ENCODE measurements around the gene XIRP2. TPM values are rescaled to one million over a fixed set of nuclear protein-coding genes. Genes with fewer than 3 reads are reported as not detected.
"Not testable (repeated sequence)": the region's sequence is repeated elsewhere in the genome, so short reads cannot be mapped to it uniquely, and the experiment has no call there.

Gene XIRP2
- total RNA-seq, 1 donor from 2014 or later, result 0.29 TPM

GRCh38 chr2:167100506-167100905 lies 212.2 kb downstream of the XIRP2 start:
- Histone ChIP-seq H3K27me3 (ENCODE audit: control insufficient read depth, insufficient read depth, low read length) (no peaks in the 10 kb centered on the region), H3K36me3 (ENCODE audit: control insufficient read depth, insufficient read depth, low read length) (no peaks in the 10 kb centered on the region), H3K4me3 (ENCODE audit: low read depth, low read length) (no peak overlapping the region)
- DNase-seq (ENCODE audit: low read depth), result no peak
- no peak for TF ChIP-seq CTCF (IDR thresholded peaks at IDR 0.05; ENCODE audit: insufficient read depth, low read length, poor library complexity, severe bottlenecking)

GRCh38 chr2:167103028-167103756 lies 214.9 kb downstream of the XIRP2 start:
- no peak for DNase-seq (ENCODE audit: low read depth)
- no peak for TF ChIP-seq CTCF (IDR thresholded peaks at IDR 0.05; ENCODE audit: insufficient read depth, low read length, poor library complexity, severe bottlenecking)
- no peak overlapping the region for H3K4me3 ChIP-seq (ENCODE audit: low read depth, low read length)
- no peaks in the 10 kb centered on the region for H3K36me3 ChIP-seq (ENCODE audit: control insufficient read depth, insufficient read depth, low read length)
- H3K27me3 ChIP-seq (ENCODE audit: control insufficient read depth, insufficient read depth, low read length), result no peaks in the 10 kb centered on the region

DNA sequence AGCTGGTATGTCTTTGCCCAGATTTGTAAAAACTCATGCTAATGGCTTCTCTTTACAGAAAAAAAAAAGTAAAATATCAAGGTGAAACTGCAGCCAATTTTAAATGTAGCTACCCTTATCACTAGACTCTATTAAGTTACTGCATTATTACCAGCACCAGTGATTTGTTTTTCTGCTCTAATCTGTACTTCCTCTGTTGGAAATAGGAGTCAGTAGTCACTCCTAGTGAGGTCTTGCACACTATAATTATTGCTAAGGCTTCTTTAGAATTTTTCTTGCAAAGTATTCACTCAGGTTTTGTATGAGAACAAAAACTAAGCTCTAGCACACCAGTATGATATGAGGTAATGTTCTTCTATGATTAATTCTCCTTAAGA lies 215.5 kb downstream of the XIRP2 start:
- Histone ChIP-seq H3K27me3 (ENCODE audit: control insufficient read depth, insufficient read depth, low read length) (no peaks in the 10 kb centered on the region), H3K4me3 (ENCODE audit: low read depth, low read length) (no peak overlapping the region), H3K36me3 (ENCODE audit: control insufficient read depth, insufficient read depth, low read length) (no peaks in the 10 kb centered on the region)
- no peak for TF ChIP-seq CTCF (IDR thresholded peaks at IDR 0.05; ENCODE audit: insufficient read depth, low read length, poor library complexity, severe bottlenecking)
- no peak for DNase-seq (ENCODE audit: low read depth)

- DNase-seq (ENCODE audit: low read depth), result no peak
- no peaks in the 10 kb centered on the region for H3K27me3 ChIP-seq (ENCODE audit: control insufficient read depth, insufficient read depth, low read length)
- H3K4me3 ChIP-seq (ENCODE audit: low read depth, low read length), result no peak overlapping the region
- TF ChIP-seq CTCF (IDR thresholded peaks at IDR 0.05; ENCODE audit: insufficient read depth, low read length, poor library complexity, severe bottlenecking), result no peak
- no peaks in the 10 kb centered on the region for H3K36me3 ChIP-seq (ENCODE audit: control insufficient read depth, insufficient read depth, low read length)
Measured at GRCh38 chr2:167104691-167105090, 216.4 kb downstream of the XIRP2 start.

GRCh38 chr2:167109682-167110081 lies 221.4 kb downstream of the XIRP2 start:
- H3K36me3 ChIP-seq (ENCODE audit: control insufficient read depth, insufficient read depth, low read length); DNase-seq (ENCODE audit: low read depth); H3K4me3 ChIP-seq (ENCODE audit: low read depth, low read length); H3K27me3 ChIP-seq (ENCODE audit: control insufficient read depth, insufficient read depth, low read length): not testable (repeated sequence)

DNA sequence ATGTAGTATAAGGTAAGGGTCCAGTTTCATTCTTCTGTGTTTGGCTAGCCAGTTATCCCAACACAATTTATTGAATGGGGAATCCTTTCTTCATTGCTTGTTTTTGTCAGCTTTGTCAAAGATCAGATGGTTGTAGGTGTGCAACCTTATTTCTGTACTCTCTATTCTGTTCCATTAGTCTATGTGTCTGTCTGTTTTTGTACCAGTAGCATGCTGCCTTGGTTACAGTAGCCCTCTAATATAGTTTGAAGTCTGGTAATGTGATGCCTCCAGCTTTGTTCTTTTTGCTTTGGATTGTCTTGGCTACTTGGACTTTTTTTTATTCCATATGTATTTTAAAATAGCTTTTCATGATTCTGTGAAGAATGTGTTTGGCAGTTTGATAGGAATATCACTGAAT lies 222.1 kb downstream of the XIRP2 start:
- DNase-seq (ENCODE audit: low read depth), result no peak
- H3K36me3 ChIP-seq (ENCODE audit: control insufficient read depth, insufficient read depth, low read length), result no peaks in the 10 kb centered on the region
- no peak for TF ChIP-seq CTCF (IDR thresholded peaks at IDR 0.05; ENCODE audit: insufficient read depth, low read length, poor library complexity, severe bottlenecking)
- no peaks in the 10 kb centered on the region for H3K27me3 ChIP-seq (ENCODE audit: control insufficient read depth, insufficient read depth, low read length)
- no peak overlapping the region for H3K4me3 ChIP-seq (ENCODE audit: low read depth, low read length)
